Activated CD8-positive, alpha-beta memory T cell treated with anti-CD3 and anti-CD28 coated beads, Interleukin-2, amount 50 U/mL, for 1 hour (primary cell): ENCODE results near the gene MEOX2.

ENCODE experiments used
- DNase-seq: peaks from one replicate; pipeline ENCODE4 v3.0.0-alpha.2; 2020; ENCODE audit errors: extremely low read depth

Gene MEOX2

GRCh38 chr7:15686295-15686956 is at the start of gene MEOX2:
MEOX2 (minus strand) TSS chr7:15686683; CDS start chr7:15686402, 281 bp downstream.
- DNase-seq = no peak

GRCh38 chr7:15729746-15730145 is 43.3 kb upstream of the MEOX2 start:
- DNase-seq = no peak

GRCh38 chr7:15725051-15725450 is 38.6 kb upstream of the MEOX2 start:
- no peak for DNase-seq

GRCh38 chr7:15723841-15724240 is 37.4 kb upstream of the MEOX2 start:
- DNase-seq = no peak

- no peak for DNase-seq
Observed at GRCh38 chr7:15720849-15721471, 34.5 kb upstream of the MEOX2 start.

GRCh38 chr7:15719311-15719710 is 32.8 kb upstream of the MEOX2 start:
- no peak for DNase-seq

- DNase-seq = no peak
Observed at GRCh38 chr7:15715435-15715834, 29.0 kb upstream of the MEOX2 start.

- no peak for DNase-seq
Observed at GRCh38 chr7:15709978-15710377, 23.5 kb upstream of the MEOX2 start.

- DNase-seq = no peak
Observed at GRCh38 chr7:15707570-15707969, 21.1 kb upstream of the MEOX2 start.

GRCh38 chr7:15703732-15704131 is 17.2 kb upstream of the MEOX2 start:
- no peak for DNase-seq

GRCh38 chr7:15692501-15693020 is 6.1 kb upstream of the MEOX2 start:
- DNase-seq = no peak

GRCh38 chr7:15688911-15689310 is 2.4 kb upstream of the MEOX2 start:
- no peak for DNase-seq

- no peak for DNase-seq
Observed at GRCh38 chr7:15688279-15688626, 1.8 kb upstream of the MEOX2 start.

GRCh38 chr7:15687546-15688278 is 1.2 kb upstream of the MEOX2 start:
- no peak for DNase-seq

GRCh38 chr7:15686957-15687545 is 568 bp upstream of the MEOX2 start:
- no peak for DNase-seq

GRCh38 chr7:15685358-15686294 is 857 bp downstream of the MEOX2 start:
- no peak for DNase-seq

GRCh38 chr7:15684871-15685270 is 1.6 kb downstream of the MEOX2 start:
- no peak for DNase-seq

- DNase-seq = no peak
Observed at GRCh38 chr7:15684111-15684800, 2.2 kb downstream of the MEOX2 start.

- DNase-seq = no peak
Observed at GRCh38 chr7:15682751-15683245, 3.7 kb downstream of the MEOX2 start.

- DNase-seq = no peak
Observed at GRCh38 chr7:15682111-15682510, 4.4 kb downstream of the MEOX2 start.

- DNase-seq = no peak
Observed at GRCh38 chr7:15681631-15682030, 4.9 kb downstream of the MEOX2 start.
